K562 (cell line): Measurements from ENCODE around the gene FAM171A2. TPM values are rescaled to one million over a fixed set of nuclear protein-coding genes. Genes with fewer than 3 reads are reported as not detected.

Source experiments
- ATAC-seq: fragments of 200-7000 bp; cut with Tn5 transposase; 3 replicates; pipeline ENCODE4 v1.9.1; 2020; ENCODE audit warnings: moderate library complexity
- BruUV-seq: library from RNA; stranded (reverse); fragments of 400-500 nt; replicated peaks from 2 replicates; lab custom pipeline; 2021; lab: Mats Ljungman, UMichigan
- CTCF ChIA-PET: fragments of 300-600 bp; formaldehyde crosslinking; extraction: SDS; loops from one replicate; lab custom pipeline; 2021; ENCODE audit warnings: low intra/inter-chr PET ratio; lab: Yijun Ruan, JAX
- POLR2A ChIA-PET: fragments of 300-600, 350-650 bp; sonication (Branson Sonifier 250); formaldehyde crosslinking; extraction: SDS; loops from one replicate; lab custom pipeline; 2021; ENCODE audit warnings: antibody characterized with exemption, inconsistent platforms; lab: Yijun Ruan, JAX
- DNase-seq, 4 experiments: peaks; one replicate each; pipeline versions ENCODE4 v3.0.0 to v3.0.0-alpha.2; 2011 to 2018; ENCODE audit warnings: low spot score in 3 of 4, mixed read lengths in 3 of 4; ENCODE audit errors: extremely low read depth in 1 of 4
- FAIRE-seq: peaks from 2 replicates; lab custom pipeline; 2011; peaks lifted over from hg19 to GRCh38; lab: Jason Lieb, UNC
- H2AFZ ChIP-seq: 2 replicates; pipeline ENCODE4 v1.6.0; 2011; ENCODE audit warnings: low read depth, low read length, control low read depth, inconsistent platforms
- H3K27ac ChIP-seq: fragments of 200-600 bp; 3 replicates; pipeline ENCODE4 v1.8.0; 2011; ENCODE audit warnings: low read depth, mild to moderate bottlenecking, control low read depth, inconsistent platforms, low read length, moderate library complexity, mixed read lengths; ENCODE audit errors: extremely low read depth
- H3K27me3 ChIP-seq, 2 experiments: fragments of 300-600 bp in 1 of 2; 2 replicates in 1 of 2; 3 replicates in 1 of 2; pipeline versions ENCODE4 v1.6.0 to v1.8.0; 2011; ENCODE audit warnings: inconsistent platforms in 2 of 2, low read length in 2 of 2, mild to moderate bottlenecking in 1 of 2, mixed read lengths in 1 of 2, moderate library complexity in 1 of 2; ENCODE audit not compliant: control insufficient read depth in 2 of 2, insufficient read depth in 2 of 2
- H3K36me3 ChIP-seq: fragments of 300-600 bp; 3 replicates; pipeline ENCODE4 v1.8.0; 2011; ENCODE audit warnings: mild to moderate bottlenecking, low read length, inconsistent platforms; ENCODE audit not compliant: control insufficient read depth, insufficient read depth
- H3K4me1 ChIP-seq, 2 experiments: fragments of 200-600 bp in 1 of 2; replicated peaks in 1 of 2; 2 replicates in 1 of 2; 3 replicates in 1 of 2; pipeline versions ENCODE4 v1.5.1 to v1.8.0; 2011; ENCODE audit warnings: inconsistent platforms in 2 of 2, low read length in 2 of 2, mild to moderate bottlenecking in 1 of 2, mixed read lengths in 1 of 2, moderate library complexity in 1 of 2; ENCODE audit not compliant: control insufficient read depth in 2 of 2, insufficient read depth in 2 of 2
- H3K4me2 ChIP-seq: 2 replicates; pipeline ENCODE4 v1.6.1; 2011; ENCODE audit warnings: low read length, control low read depth, inconsistent platforms, mixed read lengths; ENCODE audit not compliant: insufficient read depth
- H3K4me3 ChIP-seq: fragments of 200-600 bp; sonication (generic), shearing (Covaris generic); 2 replicates; pipeline ENCODE4 v1.5.1; 2016; ENCODE audit warnings: control low read depth, inconsistent platforms
- H3K79me2 ChIP-seq: fragments of 200-600 bp; 3 replicates; pipeline ENCODE4 v1.8.0; 2011; ENCODE audit warnings: low read length, inconsistent platforms; ENCODE audit not compliant: control insufficient read depth, insufficient read depth
- H3K9ac ChIP-seq, 2 experiments: 2 replicates each; pipeline versions ENCODE4 v1.6.0 to v1.6.1; 2011; ENCODE audit warnings: low read depth in 2 of 2, low read length in 2 of 2, control low read depth in 1 of 2, inconsistent platforms in 1 of 2, mild to moderate bottlenecking in 1 of 2, mixed read lengths in 1 of 2; ENCODE audit not compliant: insufficient read depth in 1 of 2
- H3K9me1 ChIP-seq: one replicate; pipeline ENCODE4 v1.6.0; 2011; ENCODE audit warnings: inconsistent platforms, mild to moderate bottlenecking, low read length, moderate library complexity; ENCODE audit not compliant: control insufficient read depth, insufficient read depth
- H3K9me3 ChIP-seq: replicated peaks from 2 replicates; pipeline ENCODE4 v1.5.1; 2011; ENCODE audit warnings: low read depth, low read length, inconsistent platforms; ENCODE audit not compliant: control insufficient read depth, insufficient read depth
- H4K20me1 ChIP-seq: replicated peaks from 2 replicates; pipeline ENCODE4 v1.6.1; 2011; ENCODE audit warnings: low read length, inconsistent platforms, mixed read lengths; ENCODE audit not compliant: control insufficient read depth, insufficient read depth
- ESRRB ChIP-seq: fragments of 250-450 bp; sonication (Bioruptor Pico); IDR thresholded peaks from 2 replicates; pipeline ENCODE4 v1.5.0; 2020; ENCODE audit warnings: mild to moderate bottlenecking, moderate library complexity, borderline replicate concordance
- WGBS: fragments of 100-300 bp; shearing (Covaris generic); methylation state at CpG from one replicate; pipeline ENCODE4 v1.1.6; 2016; ENCODE audit warnings: low coverage, mixed read lengths; ENCODE audit not compliant: insufficient coverage; ENCODE audit errors: missing lambda C conversion rate; 5-methylcytosine and 5-hydroxymethylcytosine counted together
- in situ Hi-C: fragments of 300-500 bp; cut with MboI; formaldehyde crosslinking; loops from 4 replicates; pipeline ENCODE4 v1.15.0; 2018; ENCODE audit warnings: inconsistent platforms, mixed read lengths
- intact Hi-C: fragments of 100-400 bp; cut with micrococcal nuclease; formaldehyde crosslinking; loops from 2 replicates; pipeline ENCODE4 v1.14.2; 2022
- polyA plus RNA-seq, 8 experiments: library from polyadenylated mRNA; depleted of rRNA in 4 of 8; stranded (reverse) in 5 of 8; unstranded in 3 of 8; fragments of >200 nt; fragmentation: Nextera tagmentation in 2 of 8; fragmentation: Illumina TruSeq in 1 of 8; extraction: Ambion mirVana in 2 of 8; extraction: Trizol in 1 of 8; gene quantifications; 2 replicates each; pipeline versions ENCODE4 v1.2.1 to v1.2.3, GENCODE V29; 2011 to 2014; ENCODE audit warnings: inconsistent platforms in 1 of 8, missing spikeins in 1 of 8
- total RNA-seq, 7 experiments: library from RNA; depleted of rRNA in 6 of 7; stranded (reverse); fragments of >200 nt in 6 of 7; fragmentation: Illumina TruSeq in 2 of 7; extraction: Trizol in 2 of 7; gene quantifications; 2 replicates each; pipeline versions ENCODE4 v1.2.1 to v1.2.3, GENCODE V29; 2011 to 2021; ENCODE audit warnings: low replicate concordance in 1 of 7
- TF ChIP-seq, protein P1 (sequence below): fragments of 450-650 bp; IDR thresholded peaks from 2 replicates; pipeline ENCODE4 v1.6.1; 2017; ENCODE audit warnings: antibody characterized with exemption

The FAM171A2 gene
- total and polyA plus RNA-seq, 9 of the 15 experiments (the other 6 are each of a cell fraction or from before 2014, with no cell fraction given), result 0.10 to 10.2 (median 2.0) TPM; not detected in 1

DNA sequence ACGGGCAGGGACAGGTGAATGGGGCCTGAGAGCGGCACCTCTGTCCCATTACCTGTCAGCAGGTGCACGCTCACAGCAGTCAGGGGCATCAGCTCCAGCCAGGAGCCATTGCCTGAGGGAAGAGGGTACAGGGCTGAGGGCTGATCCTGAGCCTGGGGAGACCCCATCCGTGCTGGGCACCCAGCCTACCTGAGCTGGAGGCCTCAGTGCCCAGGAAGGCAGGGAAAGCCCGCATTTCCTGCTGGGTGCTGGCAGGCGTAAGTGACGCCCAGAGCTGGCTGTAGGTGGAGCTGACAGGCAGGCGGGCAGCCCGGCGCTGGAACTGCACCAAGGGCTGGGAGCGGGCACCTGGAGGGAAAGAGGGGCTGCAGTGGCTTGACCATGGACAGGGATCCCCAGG is 7.4 kb downstream of the FAM171A2 start:
- H3K9me3 ChIP-seq, result no peaks in the 10 kb centered on the region
- no TSS peak for BruUV-seq
- TF ChIP-seq, protein P1, sequence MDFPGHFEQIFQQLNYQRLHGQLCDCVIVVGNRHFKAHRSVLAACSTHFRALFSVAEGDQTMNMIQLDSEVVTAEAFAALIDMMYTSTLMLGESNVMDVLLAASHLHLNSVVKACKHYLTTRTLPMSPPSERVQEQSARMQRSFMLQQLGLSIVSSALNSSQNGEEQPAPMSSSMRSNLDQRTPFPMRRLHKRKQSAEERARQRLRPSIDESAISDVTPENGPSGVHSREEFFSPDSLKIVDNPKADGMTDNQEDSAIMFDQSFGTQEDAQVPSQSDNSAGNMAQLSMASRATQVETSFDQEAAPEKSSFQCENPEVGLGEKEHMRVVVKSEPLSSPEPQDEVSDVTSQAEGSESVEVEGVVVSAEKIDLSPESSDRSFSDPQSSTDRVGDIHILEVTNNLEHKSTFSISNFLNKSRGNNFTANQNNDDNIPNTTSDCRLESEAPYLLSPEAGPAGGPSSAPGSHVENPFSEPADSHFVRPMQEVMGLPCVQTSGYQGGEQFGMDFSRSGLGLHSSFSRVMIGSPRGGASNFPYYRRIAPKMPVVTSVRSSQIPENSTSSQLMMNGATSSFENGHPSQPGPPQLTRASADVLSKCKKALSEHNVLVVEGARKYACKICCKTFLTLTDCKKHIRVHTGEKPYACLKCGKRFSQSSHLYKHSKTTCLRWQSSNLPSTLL, result no peak
- TF ChIP-seq ESRRB, result no peak
- peaks cover 5% of the 10 kb centered on the region; the same call in 1 of the 3 replicates for H3K36me3 ChIP-seq
- WGBS, result 37% methylated on average over 6 of the region's 11 CpGs
- ChIA-PET POLR2A (interaction anchor here (0.6 to 1.8 kb wide), 5 partner anchors 10 to 479 kb away, joined by 3 to 8 read pairs (median 4); partner anchors contain the start of genes GRN and UBTF), CTCF (no interaction called here)
- no peak overlapping the region for H3K4me2 ChIP-seq
- FAIRE-seq (no peak), DNase-seq (peak in 1 of 4 experiments; percentile 5), ATAC-seq (no peak)
- H3K27me3 ChIP-seq, result no peaks in the 10 kb centered on the region
- H3K4me3 ChIP-seq, result no peak overlapping the region
- H2AFZ ChIP-seq, result no peak overlapping the region
- peaks cover 0 to 36% of the 10 kb centered on the region in 2 experiments; a peak in 3 of 5 replicates for H3K4me1 ChIP-seq
- in situ Hi-C loops (no loop called here), intact Hi-C loops (no loop called here)
- H4K20me1 ChIP-seq, result peaks cover 4% of the 10 kb centered on the region; the same call in 1 of the 2 replicates
- H3K9me1 ChIP-seq, result no peaks in the 10 kb centered on the region
- H3K9ac ChIP-seq, result peak overlapping the region in 1 of 2 experiments; percentile 64; a peak in 1 of 4 replicates
- H3K27ac ChIP-seq, result no peak overlapping the region
- H3K79me2 ChIP-seq, result no peaks in the 10 kb centered on the region
